LoVo (cell line): Measurements from ENCODE around the gene AQP6.

Source experiments
- DNase-seq: peaks from one replicate; pipeline ENCODE4 v3.0.0-alpha.2; 2016; ENCODE audit warnings: low spot score

The AQP6 gene

GRCh38 chr12:49956663-49957569 lies 15.8 kb upstream of the AQP6 start:
- no peak for DNase-seq

GRCh38 chr12:49957570-49957967 lies 15.2 kb upstream of the AQP6 start:
- DNase-seq: no peak

GRCh38 chr12:49959685-49960473 lies 12.9 kb upstream of the AQP6 start:
- DNase-seq: peak; percentile 84

- no peak for DNase-seq
Measured at GRCh38 chr12:49960474-49961110, 12.2 kb upstream of the AQP6 start.

GRCh38 chr12:49961111-49961922 lies 11.4 kb upstream of the AQP6 start, which contains the start of gene AQP5:
AQP5 (plus strand) TSS chr12:49961872; CDS start chr12:49962018, 146 bp downstream.
- DNase-seq: no peak

- no peak for DNase-seq
Measured at GRCh38 chr12:49961993-49962764, 10.6 kb upstream of the AQP6 start.

- DNase-seq: peak; percentile 69
Measured at GRCh38 chr12:49962861-49963765, 9.6 kb upstream of the AQP6 start.

GRCh38 chr12:49963976-49964815 lies 8.6 kb upstream of the AQP6 start:
- no peak for DNase-seq

- DNase-seq: no peak
Measured at GRCh38 chr12:49964849-49965624, 7.7 kb upstream of the AQP6 start.

GRCh38 chr12:49965836-49966235 lies 6.9 kb upstream of the AQP6 start:
- no peak for DNase-seq

- no peak for DNase-seq
Measured at GRCh38 chr12:49966511-49967041, 6.2 kb upstream of the AQP6 start.

GRCh38 chr12:49967042-49967776 lies 5.5 kb upstream of the AQP6 start:
- peak; percentile 88 for DNase-seq

GRCh38 chr12:49967777-49968250 lies 4.9 kb upstream of the AQP6 start:
- no peak for DNase-seq

- no peak for DNase-seq
Measured at GRCh38 chr12:49968471-49968870, 4.3 kb upstream of the AQP6 start.

GRCh38 chr12:49969027-49969426 lies 3.7 kb upstream of the AQP6 start:
- DNase-seq: no peak

- DNase-seq: no peak
Measured at GRCh38 chr12:49969651-49970429, 2.9 kb upstream of the AQP6 start.
